Calu3 (cell line): ENCODE data around the gene HPS5. TPM values are rescaled to one million over a fixed set of nuclear protein-coding genes. Genes with fewer than 3 reads are reported as not detected.

Experiments
- BruUV-seq: library from RNA; stranded (reverse); fragments of 400-500 nt; replicated peaks from 2 replicates; lab custom pipeline; 2021; lab: Mats Ljungman, UMichigan
- CTCF ChIA-PET: fragments of 300-600 bp; sonication (Branson Sonifier 250); formaldehyde crosslinking; loops from one replicate; lab custom pipeline; 2022; ENCODE audit warnings: antibody characterized with exemption; lab: Charles Lee
- DNase-seq: peaks from one replicate; pipeline ENCODE4 v3.0.0; 2022
- H3K27ac Mint-ChIP-seq: one replicate; pipeline ENCODE4 v1.8.0; 2022; ENCODE audit warnings: mixed read lengths; ENCODE audit not compliant: unreplicated experiment
- H3K27me3 Mint-ChIP-seq: one replicate; pipeline ENCODE4 v1.8.0; 2022; ENCODE audit warnings: mixed read lengths; ENCODE audit not compliant: unreplicated experiment
- H3K36me3 Mint-ChIP-seq: one replicate; pipeline ENCODE4 v1.8.0; 2022; ENCODE audit warnings: mild to moderate bottlenecking, moderate library complexity, mixed read lengths; ENCODE audit not compliant: insufficient read depth, unreplicated experiment
- H3K4me1 Mint-ChIP-seq: one replicate; pipeline ENCODE4 v1.8.0; 2022; ENCODE audit warnings: mild to moderate bottlenecking, low read depth, mixed read lengths; ENCODE audit not compliant: unreplicated experiment
- H3K4me3 Mint-ChIP-seq: one replicate; pipeline ENCODE4 v1.8.0; 2022; ENCODE audit warnings: mild to moderate bottlenecking, low read depth, moderate library complexity, mixed read lengths; ENCODE audit not compliant: unreplicated experiment
- H3K9me3 Mint-ChIP-seq: one replicate; pipeline ENCODE4 v1.8.0; 2022; ENCODE audit warnings: low read depth, mixed read lengths; ENCODE audit not compliant: unreplicated experiment
- intact Hi-C: fragments of 100-400 bp; cut with micrococcal nuclease; formaldehyde crosslinking; loops from one replicate; pipeline ENCODE4 v1.10.0; 2022; ENCODE audit not compliant: unreplicated experiment
- total RNA-seq: library from RNA; stranded (reverse); gene quantifications from 2 replicates; pipeline ENCODE4 v1.2.3, GENCODE V29; 2022
- TF ChIP-seq, protein P1 (sequence below): fragments of 200-600 bp; IDR thresholded peaks from one replicate; pipeline ENCODE4 v1.8.0; 2022; ENCODE audit warnings: antibody characterized with exemption; ENCODE audit not compliant: unreplicated experiment

HPS5 gene
- total RNA-seq, 1 experiment from 2014 or later = 26.4 TPM

DNA sequence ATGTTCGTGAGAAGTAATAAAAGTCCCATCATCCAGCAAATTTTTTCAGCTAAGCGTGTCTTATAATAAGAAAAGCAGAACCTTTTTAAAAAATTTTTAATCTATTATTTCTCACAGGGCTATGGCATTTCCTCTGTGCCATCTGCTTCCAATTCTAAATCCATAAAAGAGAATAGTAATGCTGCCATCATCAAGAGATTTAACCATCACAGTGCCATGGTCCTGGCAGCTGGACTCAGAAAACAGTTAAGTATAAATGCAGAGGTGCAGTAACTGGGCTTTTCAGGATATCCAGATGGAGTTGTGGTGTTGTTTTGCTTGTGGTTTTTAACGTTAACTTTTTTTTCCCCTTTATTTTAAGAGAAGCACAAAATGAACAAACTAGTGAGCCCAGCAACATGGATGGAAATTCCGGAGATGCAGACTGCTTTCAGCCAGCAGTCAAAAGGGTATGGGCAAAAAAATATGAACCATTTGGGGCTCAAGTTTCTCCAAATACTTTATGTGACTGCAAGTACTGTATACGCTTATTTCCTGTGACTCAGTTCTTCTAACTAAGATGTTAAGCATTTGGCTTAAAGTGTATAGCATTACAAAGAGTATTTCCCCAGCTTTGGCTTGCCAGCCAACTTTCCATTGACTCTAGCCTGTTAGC lies 25.7 kb upstream of the HPS5 start:
- no peaks in the 10 kb centered on the region for H3K9me3 Mint-ChIP-seq
- no peak for DNase-seq
- H3K27me3 Mint-ChIP-seq = no peaks in the 10 kb centered on the region
- CTCF ChIA-PET = interaction anchor here (1.2 kb wide), 1 partner anchor 13 kb away, joined by 4 read pairs; no protein-coding TSS in a partner anchor
- H3K4me3 Mint-ChIP-seq = no peak overlapping the region
- no TSS peak for BruUV-seq
- H3K36me3 Mint-ChIP-seq = peaks cover 20% of the 10 kb centered on the region
- intact Hi-C loops = no loop called here
- TF ChIP-seq, protein P1, sequence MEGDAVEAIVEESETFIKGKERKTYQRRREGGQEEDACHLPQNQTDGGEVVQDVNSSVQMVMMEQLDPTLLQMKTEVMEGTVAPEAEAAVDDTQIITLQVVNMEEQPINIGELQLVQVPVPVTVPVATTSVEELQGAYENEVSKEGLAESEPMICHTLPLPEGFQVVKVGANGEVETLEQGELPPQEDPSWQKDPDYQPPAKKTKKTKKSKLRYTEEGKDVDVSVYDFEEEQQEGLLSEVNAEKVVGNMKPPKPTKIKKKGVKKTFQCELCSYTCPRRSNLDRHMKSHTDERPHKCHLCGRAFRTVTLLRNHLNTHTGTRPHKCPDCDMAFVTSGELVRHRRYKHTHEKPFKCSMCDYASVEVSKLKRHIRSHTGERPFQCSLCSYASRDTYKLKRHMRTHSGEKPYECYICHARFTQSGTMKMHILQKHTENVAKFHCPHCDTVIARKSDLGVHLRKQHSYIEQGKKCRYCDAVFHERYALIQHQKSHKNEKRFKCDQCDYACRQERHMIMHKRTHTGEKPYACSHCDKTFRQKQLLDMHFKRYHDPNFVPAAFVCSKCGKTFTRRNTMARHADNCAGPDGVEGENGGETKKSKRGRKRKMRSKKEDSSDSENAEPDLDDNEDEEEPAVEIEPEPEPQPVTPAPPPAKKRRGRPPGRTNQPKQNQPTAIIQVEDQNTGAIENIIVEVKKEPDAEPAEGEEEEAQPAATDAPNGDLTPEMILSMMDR = no peak
- no peak overlapping the region for H3K27ac Mint-ChIP-seq
- no peaks in the 10 kb centered on the region for H3K4me1 Mint-ChIP-seq

DNA sequence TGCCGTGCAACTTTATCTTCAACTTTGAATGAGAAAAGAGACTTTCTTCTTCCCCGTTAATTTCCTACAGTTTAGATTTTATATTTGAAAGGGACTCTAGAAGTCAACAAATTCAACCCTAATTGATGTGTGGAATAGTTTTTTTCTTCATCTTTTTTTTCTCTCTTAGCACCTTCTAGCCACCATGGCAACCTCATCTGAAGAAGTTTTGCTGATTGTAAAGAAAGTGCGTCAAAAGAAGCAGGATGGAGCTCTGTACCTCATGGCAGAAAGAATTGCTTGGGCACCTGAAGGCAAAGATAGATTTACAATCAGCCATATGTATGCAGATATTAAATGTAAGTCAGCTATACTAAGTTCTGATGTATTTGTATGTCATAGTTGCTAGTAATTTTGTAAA lies 11.0 kb upstream of the HPS5 start:
- no peak overlapping the region for H3K4me3 Mint-ChIP-seq
- intact Hi-C loops = no loop called here
- DNase-seq = no peak
- CTCF ChIA-PET = no interaction called here
- no TSS peak for BruUV-seq
- H3K36me3 Mint-ChIP-seq = peaks cover 50% of the 10 kb centered on the region
- TF ChIP-seq, protein P1 = no peak
- H3K27me3 Mint-ChIP-seq = no peaks in the 10 kb centered on the region
- no peaks in the 10 kb centered on the region for H3K9me3 Mint-ChIP-seq
- H3K27ac Mint-ChIP-seq = no peak overlapping the region
- peaks cover 24% of the 10 kb centered on the region for H3K4me1 Mint-ChIP-seq

DNA sequence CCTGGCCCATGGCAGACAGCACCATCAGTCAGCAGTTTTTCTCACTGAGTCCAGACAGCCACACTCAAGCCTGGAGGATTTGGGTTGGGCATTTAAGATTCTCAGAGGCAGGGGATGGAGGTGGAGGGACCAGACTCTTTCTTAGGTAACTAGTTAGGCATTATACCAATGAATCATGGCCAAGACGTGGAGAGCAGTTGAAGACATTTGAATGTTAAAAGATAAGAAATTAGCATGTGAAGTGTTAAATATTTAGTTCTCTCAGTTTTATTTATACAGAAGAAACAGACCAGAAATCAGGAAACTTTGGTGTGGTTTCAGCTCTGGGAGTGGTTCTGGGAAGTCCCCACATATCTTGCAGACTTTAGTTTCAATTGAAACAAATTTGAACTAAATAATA lies 10.4 kb upstream of the HPS5 start:
- Mint-ChIP-seq H3K27me3 (no peaks in the 10 kb centered on the region), H3K4me3 (no peak overlapping the region), H3K27ac (no peak overlapping the region), H3K36me3 (peaks cover 56% of the 10 kb centered on the region), H3K9me3 (no peaks in the 10 kb centered on the region), H3K4me1 (peaks cover 24% of the 10 kb centered on the region)
- no TSS peak for BruUV-seq
- TF ChIP-seq, protein P1 = no peak
- CTCF ChIA-PET = interaction anchor here (0.6 kb wide), 1 partner anchor 1091 kb away, joined by 8 read pairs; no protein-coding TSS in a partner anchor
- intact Hi-C loops = no loop called here
- no peak for DNase-seq

DNA sequence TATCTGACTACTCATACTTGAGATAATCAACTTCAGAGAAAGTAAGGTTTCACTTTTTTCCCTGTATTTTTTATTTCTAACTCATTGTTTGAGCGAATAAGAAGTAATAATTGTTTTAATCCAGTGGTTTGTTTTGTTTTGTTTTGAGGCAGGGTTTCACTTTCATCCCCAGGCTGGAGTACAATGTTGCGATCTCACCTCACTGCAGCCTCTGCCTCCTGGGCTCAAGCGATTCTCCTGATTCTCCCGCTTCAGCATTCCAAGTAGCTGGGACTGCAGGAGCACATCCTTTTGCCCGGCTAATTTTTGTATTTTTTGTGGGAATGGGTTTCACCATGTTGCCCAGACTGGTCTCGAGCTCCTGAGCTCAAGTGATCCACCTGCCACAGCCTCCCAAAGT lies 9.0 kb upstream of the HPS5 start:
- H3K4me1 Mint-ChIP-seq = peaks cover 32% of the 10 kb centered on the region
- TF ChIP-seq, protein P1 = no peak
- CTCF ChIA-PET = no interaction called here
- no peaks in the 10 kb centered on the region for H3K9me3 Mint-ChIP-seq
- no peak for DNase-seq
- H3K27ac Mint-ChIP-seq = no peak overlapping the region
- BruUV-seq = no TSS peak
- no peak overlapping the region for H3K4me3 Mint-ChIP-seq
- H3K27me3 Mint-ChIP-seq = no peaks in the 10 kb centered on the region
- peaks cover 54% of the 10 kb centered on the region for H3K36me3 Mint-ChIP-seq
- intact Hi-C loops = no loop called here
